GM23338 (cell line): Measurements from ENCODE around the gene ITGA2. TPM values are rescaled to one million over a fixed set of nuclear protein-coding genes. Genes with fewer than 3 reads are reported as not detected.

Experiments used
- ATAC-seq: fragments of 200-7000 bp; cut with Tn5 transposase; 3 replicates; pipeline ENCODE4 v1.9.1; 2020
- DNase-seq: peaks from one replicate; pipeline ENCODE4 v3.0.0-alpha.2; 2015; ENCODE audit warnings: low spot score
- H2AFZ ChIP-seq: fragments of 200-600 bp; sonication (generic); 2 replicates; pipeline ENCODE4 v1.8.0; 2016; ENCODE audit warnings: antibody characterized with exemption, mild to moderate bottlenecking, moderate library complexity
- H3F3A ChIP-seq: fragments of 200-600 bp; sonication (generic); replicated peaks from 2 replicates; pipeline ENCODE4 v1.8.0; 2017; ENCODE audit warnings: antibody characterized with exemption, mixed run types, low read depth
- H3K27ac ChIP-seq: fragments of 200-600 bp; sonication (generic); 2 replicates; pipeline ENCODE4 v1.6.1; 2016; ENCODE audit warnings: low read depth
- H3K27me3 ChIP-seq: fragments of 200-600 bp; sonication (generic); 2 replicates; pipeline ENCODE4 v1.8.0; 2016; ENCODE audit warnings: mild to moderate bottlenecking, mixed run types, moderate library complexity; ENCODE audit not compliant: insufficient read depth
- H3K36me3 ChIP-seq: fragments of 200-600 bp; sonication (generic); 2 replicates; pipeline ENCODE4 v1.8.0; 2016; ENCODE audit warnings: mild to moderate bottlenecking; ENCODE audit not compliant: insufficient read depth
- H3K4me1 ChIP-seq: fragments of 200-600 bp; sonication (generic); 2 replicates; pipeline ENCODE4 v1.8.0; 2016; ENCODE audit warnings: mild to moderate bottlenecking, moderate library complexity; ENCODE audit not compliant: insufficient read depth
- H3K4me2 ChIP-seq: fragments of 200-600 bp; sonication (generic); 2 replicates; pipeline ENCODE4 v1.7.1; 2017; ENCODE audit warnings: mixed run types
- H3K4me3 ChIP-seq: fragments of 200-600 bp; sonication (generic); 2 replicates; pipeline ENCODE4 v1.6.1; 2016; ENCODE audit warnings: mixed run types
- H3K79me2 ChIP-seq: fragments of 200-600 bp; sonication (generic); replicated peaks from 2 replicates; pipeline ENCODE4 v1.8.0; 2017; ENCODE audit warnings: mild to moderate bottlenecking; ENCODE audit not compliant: insufficient read depth
- H3K9me2 ChIP-seq: fragments of 200-600 bp; sonication (generic); 2 replicates; pipeline ENCODE4 v1.8.0; 2017; ENCODE audit not compliant: insufficient read depth
- H4K20me1 ChIP-seq: fragments of 200-600 bp; sonication (generic); replicated peaks from 2 replicates; pipeline ENCODE4 v1.8.0; 2017; ENCODE audit warnings: mild to moderate bottlenecking; ENCODE audit not compliant: insufficient read depth
- H3K27ac Mint-ChIP-seq: 2 replicates; pipeline ENCODE4 v1.8.0; 2020; ENCODE audit warnings: inconsistent platforms, mild to moderate bottlenecking, moderate library complexity, mixed read lengths
- H3K27me3 Mint-ChIP-seq: 3 replicates; pipeline ENCODE4 v1.8.0; 2022; ENCODE audit warnings: low read depth, mild to moderate bottlenecking, moderate library complexity, mixed read lengths, inconsistent platforms; ENCODE audit not compliant: insufficient read depth, poor library complexity
- H3K36me3 Mint-ChIP-seq: 3 replicates; pipeline ENCODE4 v1.8.0; 2021; ENCODE audit warnings: low read depth, mild to moderate bottlenecking, inconsistent platforms, moderate library complexity, mixed read lengths
- H3K4me1 Mint-ChIP-seq: 3 replicates; pipeline ENCODE4 v1.8.0; 2020; ENCODE audit warnings: mild to moderate bottlenecking, inconsistent platforms, mixed read lengths
- H3K4me3 Mint-ChIP-seq: 3 replicates; pipeline ENCODE4 v1.8.0; 2021; ENCODE audit warnings: moderate library complexity, mild to moderate bottlenecking, inconsistent platforms, mixed read lengths
- H3K9me3 Mint-ChIP-seq: 3 replicates; pipeline ENCODE4 v1.8.0; 2020; ENCODE audit warnings: moderate library complexity, mild to moderate bottlenecking, inconsistent platforms, mixed read lengths
- CREB1 ChIP-seq: fragments of 250-450 bp; sonication (Bioruptor Pico); IDR thresholded peaks from 2 replicates; pipeline ENCODE4 v1.5.0; 2020; ENCODE audit warnings: low read depth, mild to moderate bottlenecking, moderate library complexity
- EZH2 ChIP-seq: fragments of 200-600 bp; sonication (generic); IDR thresholded peaks from one replicate; pipeline ENCODE4 v1.8.0; 2017; ENCODE audit warnings: antibody characterized with exemption, mild to moderate bottlenecking, low read depth; ENCODE audit not compliant: unreplicated experiment
- EZH2phosphoT487 ChIP-seq: fragments of 200-600 bp; sonication (generic); IDR thresholded peaks from one replicate; pipeline ENCODE4 v1.8.1; 2018; ENCODE audit warnings: antibody characterized with exemption; ENCODE audit not compliant: unreplicated experiment
- JUNB ChIP-seq: IDR thresholded peaks from one replicate; pipeline ENCODE4 v1.6.1; 2016; ENCODE audit warnings: antibody characterized with exemption; ENCODE audit not compliant: unreplicated experiment
- NANOG ChIP-seq: IDR thresholded peaks from 2 replicates; pipeline ENCODE4 v1.6.1; 2016; ENCODE audit warnings: antibody characterized with exemption, borderline replicate concordance
- POLR2AphosphoS5 ChIP-seq: IDR thresholded peaks from 2 replicates; pipeline ENCODE4 v1.6.1; 2016; ENCODE audit warnings: antibody characterized with exemption, low read depth
- STAT1 ChIP-seq: IDR thresholded peaks from one replicate; pipeline ENCODE4 v1.6.1; 2016; ENCODE audit warnings: antibody characterized with exemption; ENCODE audit not compliant: unreplicated experiment
- ZNF114 ChIP-seq: fragments of 250-450 bp; sonication (Bioruptor Pico); IDR thresholded peaks from 2 replicates; pipeline ENCODE4 v1.5.0; 2020; ENCODE audit warnings: mild to moderate bottlenecking, moderate library complexity
- ZNF331 ChIP-seq: fragments of 250-450 bp; sonication (Bioruptor Pico); IDR thresholded peaks from 2 replicates; pipeline ENCODE4 v1.5.0; 2020; ENCODE audit warnings: low read depth, mild to moderate bottlenecking, moderate library complexity
- polyA plus RNA-seq: library from polyadenylated mRNA; unstranded; fragments of >200 nt; fragmentation: Nextera tagmentation; extraction: Ambion mirVana; gene quantifications from 2 replicates; pipeline ENCODE4 v1.2.1, GENCODE V29; 2016
- total RNA-seq: library from RNA; depleted of rRNA; stranded (reverse); fragments of >200 nt; shearing (Covaris generic); gene quantifications from 2 replicates; pipeline ENCODE4 v1.2.3, GENCODE V29; 2014
- TF ChIP-seq, protein P1 (sequence below), 2 experiments: fragments of 200-600 bp in 1 of 2; sonication (generic) in 1 of 2; conservative IDR thresholded peaks; 2 replicates each; pipeline versions ENCODE4 v1.5.1 to v1.6.1; 2016 to 2017; ENCODE audit warnings: antibody characterized with exemption in 2 of 2, low read depth in 2 of 2, mild to moderate bottlenecking in 2 of 2, moderate library complexity in 1 of 2
- TF ChIP-seq, protein P2 (sequence below): IDR thresholded peaks from one replicate; pipeline ENCODE4 v1.6.1; 2018; ENCODE audit warnings: antibody characterized with exemption; ENCODE audit not compliant: unreplicated experiment
- TF ChIP-seq, protein P3 (sequence below): fragments of 250-450 bp; sonication (Bioruptor Pico); IDR thresholded peaks from 2 replicates; pipeline ENCODE4 v1.5.0; 2020; ENCODE audit warnings: mild to moderate bottlenecking, moderate library complexity
- TF ChIP-seq, protein P4 (sequence below): IDR thresholded peaks from 2 replicates; pipeline ENCODE4 v1.6.1; 2016; ENCODE audit warnings: antibody characterized with exemption

The ITGA2 gene
- total and polyA plus RNA-seq, 2 experiments from 2014 or later = 2.6 to 7.1 TPM

DNA sequence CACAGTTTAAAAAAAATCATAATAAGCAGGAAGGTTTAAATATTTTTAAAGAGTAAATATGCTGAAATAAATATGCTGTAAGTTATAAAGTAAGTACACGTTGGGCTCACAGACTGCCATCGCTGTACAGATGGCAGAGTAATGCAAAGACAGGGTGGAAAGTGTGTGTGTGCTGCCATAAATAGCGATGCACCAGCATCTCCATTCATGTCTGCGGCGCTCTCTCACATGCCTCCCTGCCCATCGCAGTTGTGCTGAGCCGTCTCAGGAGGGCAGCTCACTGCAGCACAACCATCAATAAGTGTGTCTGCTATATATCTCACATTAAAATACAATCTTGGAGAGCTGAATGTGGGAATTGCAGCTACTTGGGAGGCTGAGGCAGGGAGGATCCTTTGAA, 106.1 kb downstream of the ITGA2 start:
- peaks cover 4% of the 10 kb centered on the region for H3K27me3 Mint-ChIP-seq
- no peak overlapping the region for H3K4me3 Mint-ChIP-seq
- DNase-seq = no peak
- no peaks in the 10 kb centered on the region; the same call in 2 of the 3 replicates for H3K36me3 Mint-ChIP-seq
- TF ChIP-seq STAT1 (no peak), EZH2 (no peak), POLR2AphosphoS5 (no peak), ZNF114 (CRISPR knock-in tag) (no peak), ZNF331 (CRISPR knock-in tag) (no peak), JUNB (no peak), EZH2phosphoT487 (no peak), CREB1 (no peak), NANOG (no peak)
- TF ChIP-seq, protein P1, sequence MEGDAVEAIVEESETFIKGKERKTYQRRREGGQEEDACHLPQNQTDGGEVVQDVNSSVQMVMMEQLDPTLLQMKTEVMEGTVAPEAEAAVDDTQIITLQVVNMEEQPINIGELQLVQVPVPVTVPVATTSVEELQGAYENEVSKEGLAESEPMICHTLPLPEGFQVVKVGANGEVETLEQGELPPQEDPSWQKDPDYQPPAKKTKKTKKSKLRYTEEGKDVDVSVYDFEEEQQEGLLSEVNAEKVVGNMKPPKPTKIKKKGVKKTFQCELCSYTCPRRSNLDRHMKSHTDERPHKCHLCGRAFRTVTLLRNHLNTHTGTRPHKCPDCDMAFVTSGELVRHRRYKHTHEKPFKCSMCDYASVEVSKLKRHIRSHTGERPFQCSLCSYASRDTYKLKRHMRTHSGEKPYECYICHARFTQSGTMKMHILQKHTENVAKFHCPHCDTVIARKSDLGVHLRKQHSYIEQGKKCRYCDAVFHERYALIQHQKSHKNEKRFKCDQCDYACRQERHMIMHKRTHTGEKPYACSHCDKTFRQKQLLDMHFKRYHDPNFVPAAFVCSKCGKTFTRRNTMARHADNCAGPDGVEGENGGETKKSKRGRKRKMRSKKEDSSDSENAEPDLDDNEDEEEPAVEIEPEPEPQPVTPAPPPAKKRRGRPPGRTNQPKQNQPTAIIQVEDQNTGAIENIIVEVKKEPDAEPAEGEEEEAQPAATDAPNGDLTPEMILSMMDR (conservative IDR thresholded peaks at IDR 0.05; ENCODE audit: low read depth in 2 of 2) = no peak
- TF ChIP-seq, protein P2, sequence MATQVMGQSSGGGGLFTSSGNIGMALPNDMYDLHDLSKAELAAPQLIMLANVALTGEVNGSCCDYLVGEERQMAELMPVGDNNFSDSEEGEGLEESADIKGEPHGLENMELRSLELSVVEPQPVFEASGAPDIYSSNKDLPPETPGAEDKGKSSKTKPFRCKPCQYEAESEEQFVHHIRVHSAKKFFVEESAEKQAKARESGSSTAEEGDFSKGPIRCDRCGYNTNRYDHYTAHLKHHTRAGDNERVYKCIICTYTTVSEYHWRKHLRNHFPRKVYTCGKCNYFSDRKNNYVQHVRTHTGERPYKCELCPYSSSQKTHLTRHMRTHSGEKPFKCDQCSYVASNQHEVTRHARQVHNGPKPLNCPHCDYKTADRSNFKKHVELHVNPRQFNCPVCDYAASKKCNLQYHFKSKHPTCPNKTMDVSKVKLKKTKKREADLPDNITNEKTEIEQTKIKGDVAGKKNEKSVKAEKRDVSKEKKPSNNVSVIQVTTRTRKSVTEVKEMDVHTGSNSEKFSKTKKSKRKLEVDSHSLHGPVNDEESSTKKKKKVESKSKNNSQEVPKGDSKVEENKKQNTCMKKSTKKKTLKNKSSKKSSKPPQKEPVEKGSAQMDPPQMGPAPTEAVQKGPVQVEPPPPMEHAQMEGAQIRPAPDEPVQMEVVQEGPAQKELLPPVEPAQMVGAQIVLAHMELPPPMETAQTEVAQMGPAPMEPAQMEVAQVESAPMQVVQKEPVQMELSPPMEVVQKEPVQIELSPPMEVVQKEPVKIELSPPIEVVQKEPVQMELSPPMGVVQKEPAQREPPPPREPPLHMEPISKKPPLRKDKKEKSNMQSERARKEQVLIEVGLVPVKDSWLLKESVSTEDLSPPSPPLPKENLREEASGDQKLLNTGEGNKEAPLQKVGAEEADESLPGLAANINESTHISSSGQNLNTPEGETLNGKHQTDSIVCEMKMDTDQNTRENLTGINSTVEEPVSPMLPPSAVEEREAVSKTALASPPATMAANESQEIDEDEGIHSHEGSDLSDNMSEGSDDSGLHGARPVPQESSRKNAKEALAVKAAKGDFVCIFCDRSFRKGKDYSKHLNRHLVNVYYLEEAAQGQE = no peak
- TF ChIP-seq, protein P3, sequence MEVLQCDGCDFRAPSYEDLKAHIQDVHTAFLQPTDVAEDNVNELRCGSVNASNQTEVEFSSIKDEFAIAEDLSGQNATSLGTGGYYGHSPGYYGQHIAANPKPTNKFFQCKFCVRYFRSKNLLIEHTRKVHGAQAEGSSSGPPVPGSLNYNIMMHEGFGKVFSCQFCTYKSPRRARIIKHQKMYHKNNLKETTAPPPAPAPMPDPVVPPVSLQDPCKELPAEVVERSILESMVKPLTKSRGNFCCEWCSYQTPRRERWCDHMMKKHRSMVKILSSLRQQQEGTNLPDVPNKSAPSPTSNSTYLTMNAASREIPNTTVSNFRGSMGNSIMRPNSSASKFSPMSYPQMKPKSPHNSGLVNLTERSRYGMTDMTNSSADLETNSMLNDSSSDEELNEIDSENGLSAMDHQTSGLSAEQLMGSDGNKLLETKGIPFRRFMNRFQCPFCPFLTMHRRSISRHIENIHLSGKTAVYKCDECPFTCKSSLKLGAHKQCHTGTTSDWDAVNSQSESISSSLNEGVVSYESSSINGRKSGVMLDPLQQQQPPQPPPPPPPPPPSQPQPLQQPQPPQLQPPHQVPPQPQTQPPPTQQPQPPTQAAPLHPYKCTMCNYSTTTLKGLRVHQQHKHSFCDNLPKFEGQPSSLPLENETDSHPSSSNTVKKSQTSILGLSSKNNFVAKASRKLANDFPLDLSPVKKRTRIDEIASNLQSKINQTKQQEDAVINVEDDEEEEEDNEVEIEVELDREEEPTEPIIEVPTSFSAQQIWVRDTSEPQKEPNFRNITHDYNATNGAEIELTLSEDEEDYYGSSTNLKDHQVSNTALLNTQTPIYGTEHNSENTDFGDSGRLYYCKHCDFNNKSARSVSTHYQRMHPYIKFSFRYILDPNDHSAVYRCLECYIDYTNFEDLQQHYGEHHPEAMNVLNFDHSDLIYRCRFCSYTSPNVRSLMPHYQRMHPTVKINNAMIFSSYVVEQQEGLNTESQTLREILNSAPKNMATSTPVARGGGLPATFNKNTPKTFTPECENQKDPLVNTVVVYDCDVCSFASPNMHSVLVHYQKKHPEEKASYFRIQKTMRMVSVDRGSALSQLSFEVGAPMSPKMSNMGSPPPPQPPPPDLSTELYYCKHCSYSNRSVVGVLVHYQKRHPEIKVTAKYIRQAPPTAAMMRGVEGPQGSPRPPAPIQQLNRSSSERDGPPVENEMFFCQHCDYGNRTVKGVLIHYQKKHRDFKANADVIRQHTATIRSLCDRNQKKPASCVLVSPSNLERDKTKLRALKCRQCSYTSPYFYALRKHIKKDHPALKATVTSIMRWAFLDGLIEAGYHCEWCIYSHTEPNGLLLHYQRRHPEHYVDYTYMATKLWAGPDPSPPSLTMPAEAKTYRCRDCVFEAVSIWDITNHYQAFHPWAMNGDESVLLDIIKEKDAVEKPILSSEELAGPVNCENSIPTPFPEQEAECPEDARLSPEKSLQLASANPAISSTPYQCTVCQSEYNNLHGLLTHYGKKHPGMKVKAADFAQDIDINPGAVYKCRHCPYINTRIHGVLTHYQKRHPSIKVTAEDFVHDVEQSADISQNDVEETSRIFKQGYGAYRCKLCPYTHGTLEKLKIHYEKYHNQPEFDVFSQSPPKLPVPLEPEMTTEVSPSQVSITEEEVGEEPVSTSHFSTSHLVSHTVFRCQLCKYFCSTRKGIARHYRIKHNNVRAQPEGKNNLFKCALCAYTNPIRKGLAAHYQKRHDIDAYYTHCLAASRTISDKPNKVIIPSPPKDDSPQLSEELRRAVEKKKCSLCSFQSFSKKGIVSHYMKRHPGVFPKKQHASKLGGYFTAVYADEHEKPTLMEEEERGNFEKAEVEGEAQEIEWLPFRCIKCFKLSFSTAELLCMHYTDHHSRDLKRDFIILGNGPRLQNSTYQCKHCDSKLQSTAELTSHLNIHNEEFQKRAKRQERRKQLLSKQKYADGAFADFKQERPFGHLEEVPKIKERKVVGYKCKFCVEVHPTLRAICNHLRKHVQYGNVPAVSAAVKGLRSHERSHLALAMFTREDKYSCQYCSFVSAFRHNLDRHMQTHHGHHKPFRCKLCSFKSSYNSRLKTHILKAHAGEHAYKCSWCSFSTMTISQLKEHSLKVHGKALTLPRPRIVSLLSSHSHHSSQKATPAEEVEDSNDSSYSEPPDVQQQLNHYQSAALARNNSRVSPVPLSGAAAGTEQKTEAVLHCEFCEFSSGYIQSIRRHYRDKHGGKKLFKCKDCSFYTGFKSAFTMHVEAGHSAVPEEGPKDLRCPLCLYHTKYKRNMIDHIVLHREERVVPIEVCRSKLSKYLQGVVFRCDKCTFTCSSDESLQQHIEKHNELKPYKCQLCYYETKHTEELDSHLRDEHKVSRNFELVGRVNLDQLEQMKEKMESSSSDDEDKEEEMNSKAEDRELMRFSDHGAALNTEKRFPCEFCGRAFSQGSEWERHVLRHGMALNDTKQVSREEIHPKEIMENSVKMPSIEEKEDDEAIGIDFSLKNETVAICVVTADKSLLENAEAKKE (CRISPR knock-in tag) = no peak
- TF ChIP-seq, protein P4, sequence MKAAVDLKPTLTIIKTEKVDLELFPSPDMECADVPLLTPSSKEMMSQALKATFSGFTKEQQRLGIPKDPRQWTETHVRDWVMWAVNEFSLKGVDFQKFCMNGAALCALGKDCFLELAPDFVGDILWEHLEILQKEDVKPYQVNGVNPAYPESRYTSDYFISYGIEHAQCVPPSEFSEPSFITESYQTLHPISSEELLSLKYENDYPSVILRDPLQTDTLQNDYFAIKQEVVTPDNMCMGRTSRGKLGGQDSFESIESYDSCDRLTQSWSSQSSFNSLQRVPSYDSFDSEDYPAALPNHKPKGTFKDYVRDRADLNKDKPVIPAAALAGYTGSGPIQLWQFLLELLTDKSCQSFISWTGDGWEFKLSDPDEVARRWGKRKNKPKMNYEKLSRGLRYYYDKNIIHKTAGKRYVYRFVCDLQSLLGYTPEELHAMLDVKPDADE = no peak
- Histone ChIP-seq H3K4me1 (no peaks in the 10 kb centered on the region), H3K9me2 (no peaks in the 10 kb centered on the region), H3K27ac (no peak overlapping the region), H4K20me1 (no peaks in the 10 kb centered on the region), H3F3A (no peaks in the 10 kb centered on the region), H3K36me3 (no peaks in the 10 kb centered on the region), H3K27me3 (no peaks in the 10 kb centered on the region), H3K4me2 (no peak overlapping the region), H2AFZ (no peak overlapping the region), H3K4me3 (no peak overlapping the region), H3K79me2 (no peaks in the 10 kb centered on the region)
- no peak overlapping the region for H3K27ac Mint-ChIP-seq
- no peaks in the 10 kb centered on the region for H3K9me3 Mint-ChIP-seq
- no peak for ATAC-seq
- H3K4me1 Mint-ChIP-seq = no peaks in the 10 kb centered on the region
